Heart right ventricle (tissue), 16 donors: ENCODE results near the gene PRR9. TPM values are rescaled to one million over a fixed set of nuclear protein-coding genes. Genes with fewer than 3 reads are reported as not detected.
A peak's percentile ranks its signal among the peaks of the same experiment; 100 is the strongest.

Experiments used
- ATAC-seq, 8 donors: fragments of 200-7000 bp; cut with Tn5 transposase; one replicate each; pipeline ENCODE4 v1.9.1; 2020; ENCODE audit warnings: mild to moderate bottlenecking in 8 of 8, moderate library complexity in 8 of 8, moderate number of reproducible peaks in 1 of 8
- DNase-seq, 2 donors: peaks; one replicate each; pipeline ENCODE4 v3.0.0-alpha.2; 2020
- H3K27ac ChIP-seq, 10 donors: fragments of 200-600 bp; sonication (generic) in 2 of 10; one replicate each; pipeline versions ENCODE4 v1.5.0 to v1.8.0; 2020 to 2022; ENCODE audit warnings: mild to moderate bottlenecking in 3 of 10
- H3K27me3 ChIP-seq, 7 donors: fragments of 200-600 bp; one replicate each; pipeline ENCODE4 v1.8.0; 2021 to 2022; ENCODE audit warnings: mild to moderate bottlenecking in 2 of 7
- H3K36me3 ChIP-seq, 9 donors: fragments of 200-600 bp; sonication (generic) in 1 of 9; one replicate each; pipeline versions ENCODE4 v1.5.0 to v1.8.0; 2020 to 2022; ENCODE audit warnings: mild to moderate bottlenecking in 2 of 9
- H3K4me1 ChIP-seq, 9 donors: fragments of 200-600 bp; sonication (generic) in 1 of 9; one replicate each; pipeline versions ENCODE4 v1.5.0 to v1.8.0; 2020 to 2022; ENCODE audit warnings: mild to moderate bottlenecking in 4 of 9
- H3K4me3 ChIP-seq, 10 donors: fragments of 200-600 bp; sonication (generic) in 2 of 10; one replicate each; pipeline versions ENCODE4 v1.5.0 to v1.8.0; 2020 to 2022; ENCODE audit warnings: mild to moderate bottlenecking in 7 of 10, moderate library complexity in 2 of 10
- H3K9me3 ChIP-seq, 11 donors: fragments of 200-600 bp in 10 of 11; sonication (generic) in 2 of 11; one replicate each; pipeline versions ENCODE4 v1.5.0 to v1.8.0; 2013 to 2022; ENCODE audit warnings: mild to moderate bottlenecking in 2 of 11, control low read depth in 1 of 11, moderate library complexity in 1 of 11
- CTCF ChIP-seq, 9 donors: fragments of 200-600 bp; sonication (generic) in 2 of 9; IDR thresholded peaks; one replicate each; pipeline versions ENCODE4 v1.5.0 to v1.8.0; 2021 to 2022; ENCODE audit warnings: antibody characterized with exemption in 9 of 9, mild to moderate bottlenecking in 5 of 9, moderate library complexity in 1 of 9
- WGBS, 2 donors: extraction: QIAGEN DNeasy Blood & Tissue Kit; methylation state at CpG; one replicate each; pipeline ENCODE4 v1.1.7; 2013; ENCODE audit warnings: inconsistent platforms in 1 of 2; 5-methylcytosine and 5-hydroxymethylcytosine counted together
- intact Hi-C, 10 donors: fragments of 100-400 bp; cut with DNase I; formaldehyde crosslinking; loops; one replicate each; pipeline versions ENCODE4 v1.11.1 to v1.14.2; 2022
- polyA plus RNA-seq, 2 donors: library from polyadenylated mRNA; stranded (reverse); fragments of 200-250 nt; gene quantifications; one replicate each; pipeline ENCODE4 v1.2.3, GENCODE V29; 2013
- total RNA-seq, 10 donors: library from RNA; stranded (reverse); fragmentation: NEBNext Ultra II Directional in 3 of 10; extraction: Animal tissue kit (Norgen Biotek cat#: 25700) in 3 of 10; gene quantifications; one replicate each; pipeline versions ENCODE4 v1.2.1 to v1.2.4, GENCODE V29; 2021 to 2023
- donor health status: Arrhythmogenic right ventricular cardiomyopathy.
- donor health status: ischemic (EF 13 %, LVEDD 7.1; RV severe dilation, severe dysfunction).
- donor health status: healthy with polysubstance abuse.
- donor health status: DM: no; HTN: yes; CAD: no.
- donor health status: DM: no; HTN: no; CAD: no.
- donor health status: ischemic (EF 25% LVEDD 6.9; RV normal size, moderate dysfunction).
- donor health status: ischemic (EF 25% LVEDD 5.7; RV mildly dilated, moderate dysfunction).
- donor health status: healthy.
- donor health status: DM: yes; HTN: yes; CAD: no.
- donor health status: Ischemic cardiomyopathy.
- donor health status: ischemic (EF 35%, LVEDD 5.7; RV mildly dilated, moderate dysfunction).
- donor health status: nonischemic (EF 11% LVEDD 7.7; RV severe dilation, severe dysfunction).
- donor health status: DM: yes; HTN: yes; CAD: no.
- donor health status: PGD.
- donor health status: ischemic (EF 29% LVEDD 5.4; RV normal size, mild dysfunction).
- donor health status: nonischemic (EF 23%, LVEDD 6.1; RV moderate dilation, normal function).

The PRR9 gene
- total and polyA plus RNA-seq, 12 donors: not detected

- TF ChIP-seq CTCF (IDR thresholded peaks at IDR 0.05): no peak
- WGBS, 2 donors: 42 to 49% methylated on average over 2 of the region's 2 CpGs
- peaks cover 0 to 35% (median 12%) of the 10 kb centered on the region in 7 donors for H3K27me3 ChIP-seq
- ATAC-seq (no peak), DNase-seq (no peak)
- no peaks in the 10 kb centered on the region for H3K36me3 ChIP-seq
- no peaks in the 10 kb centered on the region for H3K4me1 ChIP-seq
- intact Hi-C loops: no loop called here
- H3K27ac ChIP-seq: no peak overlapping the region
- H3K9me3 ChIP-seq: no peaks in the 10 kb centered on the region
- H3K4me3 ChIP-seq: no peak overlapping the region
Measured at GRCh38 chr1:153253076-153253475, 35.7 kb downstream of the PRR9 start.

GRCh38 chr1:153253693-153254092, 36.3 kb downstream of the PRR9 start:
- no peaks in the 10 kb centered on the region for H3K9me3 ChIP-seq
- H3K4me1 ChIP-seq: no peaks in the 10 kb centered on the region
- 52 to 65% methylated on average over 1 of the region's 1 CpG for WGBS, 2 donors
- DNase-seq (no peak), ATAC-seq (no peak)
- H3K4me3 ChIP-seq: no peak overlapping the region
- intact Hi-C loops: no loop called here
- TF ChIP-seq CTCF (IDR thresholded peaks at IDR 0.05): no peak
- no peak overlapping the region for H3K27ac ChIP-seq
- H3K27me3 ChIP-seq: peaks cover 0 to 29% (median 7%) of the 10 kb centered on the region in 7 donors
- H3K36me3 ChIP-seq: no peaks in the 10 kb centered on the region

GRCh38 chr1:153259387-153259786, 42.0 kb downstream of the PRR9 start, which contains the start of gene LORICRIN:
TSS of gene LORICRIN (plus strand) at chr1:153259687. CDS start at chr1:153260950, 1,263 bp downstream.
- intact Hi-C loops: no loop called here
- no peak for DNase-seq
- Histone ChIP-seq H3K4me1 (peaks cover 3 to 21% (median 9%) of the 10 kb centered on the region in 9 donors), H3K9me3 (no peaks in the 10 kb centered on the region), H3K27ac (no peak within 1 kb of the TSS), H3K4me3 (no peak within 1 kb of the TSS), H3K36me3 (no peaks in the 10 kb centered on the region), H3K27me3 (peaks cover 2 to 56% (median 50%) of the 10 kb centered on the region in 7 donors)
- 87 to 88% methylated on average over 3 of the region's 3 CpGs for WGBS, 2 donors
- no peak for ATAC-seq
- TF ChIP-seq CTCF (IDR thresholded peaks at IDR 0.05): no peak

GRCh38 chr1:153260585-153261280, 43.3 kb downstream of the PRR9 start:
- H3K36me3 ChIP-seq: no peaks in the 10 kb centered on the region

More at GRCh38 chr1:153260585-153261280, 43.3 kb downstream of the PRR9 start:
- H3K4me3 ChIP-seq: peak overlapping the region in 9 of 10 donors; percentile 37 to 54 (median 49)
- no peak for TF ChIP-seq CTCF (IDR thresholded peaks at IDR 0.05)
- 9 to 10% methylated on average over 41 to 45 of the region's 45 CpGs for WGBS, 2 donors
- H3K4me1 ChIP-seq: peaks cover 3 to 21% (median 9%) of the 10 kb centered on the region in 9 donors
- DNase-seq: peak in 1 of 2 donors; percentile 14
- intact Hi-C loops: no loop called here
- H3K9me3 ChIP-seq: no peaks in the 10 kb centered on the region
- H3K27me3 ChIP-seq: peaks cover 2 to 70% (median 57%) of the 10 kb centered on the region in 7 donors
- no peak overlapping the region for H3K27ac ChIP-seq
- peak in 2 of 8 donors; percentile 23 to 27 for ATAC-seq
